Lower lobe of right lung (tissue), 2 donors: ENCODE results near the gene CYB5D1. TPM values are rescaled to one million over a fixed set of nuclear protein-coding genes. Genes with fewer than 3 reads are reported as not detected.

ENCODE experiments used
- ATAC-seq, 2 donors: fragments of 200-7000 bp; cut with Tn5 transposase; one replicate each; pipeline ENCODE4 v1.9.1; 2020 to 2022; ENCODE audit warnings: mild to moderate bottlenecking in 2 of 2, moderate library complexity in 2 of 2
- DNase-seq: peaks from one replicate; pipeline ENCODE4 v3.0.0-alpha.2; 2020
- H3K27ac ChIP-seq: fragments of 200-600 bp; one replicate; pipeline ENCODE4 v1.8.0; 2022
- H3K27me3 ChIP-seq: fragments of 200-600 bp; one replicate; pipeline ENCODE4 v1.8.0; 2022; ENCODE audit warnings: low read depth
- H3K36me3 ChIP-seq: fragments of 200-600 bp; one replicate; pipeline ENCODE4 v1.8.0; 2022; ENCODE audit warnings: mild to moderate bottlenecking
- H3K4me1 ChIP-seq: fragments of 200-600 bp; one replicate; pipeline ENCODE4 v1.8.0; 2022
- H3K4me3 ChIP-seq: fragments of 200-600 bp; one replicate; pipeline ENCODE4 v1.8.0; 2022; ENCODE audit warnings: mild to moderate bottlenecking
- H3K9me3 ChIP-seq: fragments of 200-600 bp; one replicate; pipeline ENCODE4 v1.8.0; 2022
- CTCF ChIP-seq: fragments of 200-600 bp; IDR thresholded peaks from one replicate; pipeline ENCODE4 v1.8.0; 2022; ENCODE audit warnings: antibody characterized with exemption, mild to moderate bottlenecking
- intact Hi-C: fragments of 100-400 bp; cut with DNase I; formaldehyde crosslinking; loops from one replicate; pipeline ENCODE4 v1.11.0; 2022
- total RNA-seq: library from RNA; stranded (reverse); fragmentation: NEBNext Ultra II Directional; extraction: Animal tissue kit (Norgen Biotek cat#: 25700); gene quantifications from one replicate; pipeline ENCODE4 v1.2.1, GENCODE V29; 2021
- donor health status: DM: no; HTN: yes; CAD: no; lungs with severe emphysema.

CYB5D1 gene
- total RNA-seq, 1 donor from 2014 or later: 12.6 TPM

GRCh38 chr17:7887038-7887481 is 29.3 kb downstream of the CYB5D1 start:
- H3K9me3 ChIP-seq: no peaks in the 10 kb centered on the region
- DNase-seq (no peak), ATAC-seq (no peak)
- peaks cover 61% of the 10 kb centered on the region for H3K4me1 ChIP-seq
- intact Hi-C loops: no loop called here
- H3K27ac ChIP-seq: peak overlapping the region; percentile 92
- no peak for TF ChIP-seq CTCF
- no peaks in the 10 kb centered on the region for H3K27me3 ChIP-seq
- peak overlapping the region; percentile 93 for H3K4me3 ChIP-seq
- H3K36me3 ChIP-seq: peaks cover 20% of the 10 kb centered on the region

- ATAC-seq (peak; percentile 92), DNase-seq (peak; percentile 95)
- intact Hi-C loops: no loop called here
- Histone ChIP-seq H3K27me3 (no peaks in the 10 kb centered on the region), H3K36me3 (peaks cover 25% of the 10 kb centered on the region), H3K9me3 (no peaks in the 10 kb centered on the region), H3K4me1 (peaks cover 56% of the 10 kb centered on the region), H3K27ac (peak overlapping the region; percentile 92), H3K4me3 (peak overlapping the region; percentile 93)
- TF ChIP-seq CTCF: no peak
Measured at GRCh38 chr17:7887482-7888183, 29.8 kb downstream of the CYB5D1 start.

- no peak for DNase-seq
- Histone ChIP-seq H3K4me3 (peak within 1 kb of the TSS; percentile 93), H3K36me3 (peaks cover 32% of the 10 kb centered on the region), H3K27me3 (no peaks in the 10 kb centered on the region), H3K9me3 (no peaks in the 10 kb centered on the region), H3K27ac (peak within 1 kb of the TSS; percentile 92), H3K4me1 (peaks cover 49% of the 10 kb centered on the region)
- intact Hi-C loops: no loop called here
- peak; percentile 47 to 52 for ATAC-seq
- no peak for TF ChIP-seq CTCF
Measured at GRCh38 chr17:7888184-7888920, 30.5 kb downstream of the CYB5D1 start, which contains the start of gene CHD3. CHD3 (plus strand) TSS chr17:7888789; CDS start chr17:7889001, 212 bp downstream.

- DNase-seq: peak; percentile 97
- peak; percentile 82 to 83 for ATAC-seq
- Histone ChIP-seq H3K4me3 (peak overlapping the region; percentile 15), H3K27me3 (no peaks in the 10 kb centered on the region), H3K36me3 (peaks cover 43% of the 10 kb centered on the region), H3K27ac (peak overlapping the region; percentile 92), H3K9me3 (no peaks in the 10 kb centered on the region), H3K4me1 (peaks cover 46% of the 10 kb centered on the region)
- TF ChIP-seq CTCF: peak; percentile 53
- intact Hi-C loops: no loop called here
Measured at GRCh38 chr17:7889166-7889955, 31.6 kb downstream of the CYB5D1 start.

GRCh38 chr17:7893187-7893880 is 35.5 kb downstream of the CYB5D1 start:
- H3K9me3 ChIP-seq: no peaks in the 10 kb centered on the region
- no peak for ATAC-seq
- DNase-seq: no peak
- H3K36me3 ChIP-seq: peaks cover 79% of the 10 kb centered on the region
- no peak overlapping the region for H3K27ac ChIP-seq
- no peak for TF ChIP-seq CTCF
- H3K27me3 ChIP-seq: no peaks in the 10 kb centered on the region
- H3K4me1 ChIP-seq: peaks cover 20% of the 10 kb centered on the region
- H3K4me3 ChIP-seq: no peak overlapping the region
- intact Hi-C loops: no loop called here
